IMR-90 (cell line): ENCODE results near the gene CDH15. TPM values are rescaled to one million over a fixed set of nuclear protein-coding genes. Genes with fewer than 3 reads are reported as not detected.

ENCODE experiments used
- ATAC-seq: fragments of 200-7000 bp; cut with Tn5 transposase; 2 replicates; pipeline ENCODE4 v1.9.1; 2020; ENCODE audit warnings: low read depth, mild to moderate bottlenecking, moderate library complexity
- BruUV-seq: library from RNA; stranded (reverse); fragments of 400-500 nt; replicated peaks from 2 replicates; lab custom pipeline; 2021; lab: Mats Ljungman, UMichigan
- CTCF ChIA-PET: fragments of 300-600 bp; formaldehyde crosslinking; extraction: SDS; loops from one replicate; lab custom pipeline; 2021; ENCODE audit warnings: antibody characterized with exemption; lab: Yijun Ruan, JAX
- POLR2A ChIA-PET: fragments of 300-600 bp; sonication (Branson Sonifier 250); formaldehyde crosslinking; loops from one replicate; lab custom pipeline; 2022; ENCODE audit warnings: antibody characterized with exemption; ENCODE audit not compliant: unreplicated experiment; lab: Charles Lee
- DNase-seq: peaks from one replicate; pipeline ENCODE4 v3.0.0; 2013
- H2AFZ ChIP-seq: replicated peaks from 2 replicates; pipeline ENCODE3; 2013; ENCODE audit warnings: low read length, mild to moderate bottlenecking; ENCODE audit not compliant: poor library complexity
- H2AK5ac ChIP-seq: 2 replicates; pipeline ENCODE4 v1.6.1; 2013; ENCODE audit warnings: low read depth, low read length, inconsistent platforms
- H2AK9ac ChIP-seq: replicated peaks from 2 replicates; pipeline ENCODE3; 2013; ENCODE audit warnings: mild to moderate bottlenecking, low read depth, low read length, moderate library complexity; ENCODE audit not compliant: poor library complexity
- H2BK120ac ChIP-seq: 2 replicates; pipeline ENCODE4 v1.6.1; 2013; ENCODE audit warnings: low read depth, low read length, inconsistent platforms
- H2BK15ac ChIP-seq: 3 replicates; pipeline ENCODE4 v1.6.1; 2013; ENCODE audit warnings: low read depth, low read length, inconsistent platforms
- H2BK20ac ChIP-seq: 2 replicates; pipeline ENCODE4 v1.6.1; 2013; ENCODE audit warnings: low read depth, mild to moderate bottlenecking, inconsistent platforms, low read length, moderate library complexity
- H2BK5ac ChIP-seq: 2 replicates; pipeline ENCODE4 v1.6.1; 2013; ENCODE audit warnings: mild to moderate bottlenecking, low read depth, low read length, inconsistent platforms; ENCODE audit not compliant: poor library complexity, severe bottlenecking
- H3K14ac ChIP-seq: replicated peaks from 2 replicates; pipeline ENCODE4 v1.6.1; 2013; ENCODE audit warnings: low read depth, low read length, inconsistent platforms
- H3K18ac ChIP-seq: 2 replicates; pipeline ENCODE4 v1.6.1; 2013; ENCODE audit warnings: low read depth, low read length, control low read depth
- H3K23ac ChIP-seq: 2 replicates; pipeline ENCODE4 v1.6.1; 2013; ENCODE audit warnings: low read depth, low read length, inconsistent platforms
- H3K27ac ChIP-seq: 2 replicates; pipeline ENCODE4 v1.5.1; 2013; ENCODE audit warnings: mild to moderate bottlenecking, control low read depth, low read length; ENCODE audit not compliant: insufficient read depth
- H3K27me3 ChIP-seq: 2 replicates; pipeline ENCODE4 v1.6.1; 2013; ENCODE audit warnings: low read length; ENCODE audit not compliant: control insufficient read depth, insufficient read depth
- H3K36me3 ChIP-seq: 2 replicates; pipeline ENCODE4 v1.6.1; 2013; ENCODE audit warnings: low read length, mixed read lengths; ENCODE audit not compliant: control insufficient read depth, insufficient read depth
- H3K4ac ChIP-seq: 2 replicates; pipeline ENCODE4 v1.6.1; 2013; ENCODE audit warnings: low read depth, low read length, inconsistent platforms
- H3K4me1 ChIP-seq: 2 replicates; pipeline ENCODE4 v1.6.1; 2013; ENCODE audit warnings: low read length, mixed read lengths; ENCODE audit not compliant: control insufficient read depth, insufficient read depth
- H3K4me2 ChIP-seq: 2 replicates; pipeline ENCODE4 v1.6.1; 2013; ENCODE audit warnings: low read depth, mild to moderate bottlenecking, control low read depth, low read length, moderate library complexity
- H3K4me3 ChIP-seq: 2 replicates; pipeline ENCODE4 v1.5.1; 2013; ENCODE audit warnings: low read depth, mild to moderate bottlenecking, control low read depth, low read length, moderate library complexity; ENCODE audit not compliant: insufficient read depth
- H3K56ac ChIP-seq: 2 replicates; pipeline ENCODE4 v1.6.1; 2013; ENCODE audit warnings: low read length, inconsistent platforms; ENCODE audit not compliant: insufficient read depth; ENCODE audit errors: extremely low read depth
- H3K79me1 ChIP-seq, 2 experiments: 2 replicates each; pipeline ENCODE4 v1.6.1; 2013; ENCODE audit warnings: low read length in 2 of 2, inconsistent platforms in 1 of 2, low read depth in 1 of 2
- H3K9ac ChIP-seq: 2 replicates; pipeline ENCODE4 v1.6.1; 2013; ENCODE audit warnings: low read depth, low read length, control low read depth
- H3K9me1 ChIP-seq: 2 replicates; pipeline ENCODE4 v1.6.1; 2013; ENCODE audit warnings: low read length, inconsistent platforms; ENCODE audit not compliant: insufficient read depth
- H3K9me3 ChIP-seq: 2 replicates; pipeline ENCODE4 v1.6.1; 2013; ENCODE audit warnings: low read length; ENCODE audit not compliant: control insufficient read depth, insufficient read depth
- H4K20me1 ChIP-seq: 2 replicates; pipeline ENCODE4 v1.6.1; 2013; ENCODE audit warnings: low read length, inconsistent platforms; ENCODE audit not compliant: insufficient read depth
- H4K5ac ChIP-seq: 2 replicates; pipeline ENCODE4 v1.6.1; 2013; ENCODE audit warnings: mild to moderate bottlenecking, low read depth, low read length, control low read depth
- H4K8ac ChIP-seq, 2 experiments: 2 replicates each; pipeline ENCODE4 v1.6.1; 2013; ENCODE audit warnings: low read depth in 2 of 2, low read length in 2 of 2, control low read depth in 1 of 2, inconsistent platforms in 1 of 2
- H4K91ac ChIP-seq: 2 replicates; pipeline ENCODE4 v1.6.1; 2013; ENCODE audit warnings: low read depth, low read length, inconsistent platforms; ENCODE audit not compliant: insufficient read depth
- BHLHE40 ChIP-seq: fragments of 150-350 bp; IDR thresholded peaks from 2 replicates; pipeline ENCODE4 v1.6.1; 2016; ENCODE audit warnings: mild to moderate bottlenecking, low read depth, low read length
- CEBPB ChIP-seq: IDR thresholded peaks from 2 replicates; pipeline ENCODE4 v1.6.1; 2012; ENCODE audit warnings: low read depth, low read length, improper control_type of control experiment
- CHD1 ChIP-seq: IDR thresholded peaks from 2 replicates; pipeline ENCODE4 v1.6.1; 2012; ENCODE audit warnings: low read depth, low read length, improper control_type of control experiment
- MAFK ChIP-seq: IDR thresholded peaks from 2 replicates; pipeline ENCODE4 v1.6.1; 2012; ENCODE audit warnings: low read depth, low read length, improper control_type of control experiment
- RAD21 ChIP-seq: IDR thresholded peaks from 2 replicates; pipeline ENCODE4 v1.6.1; 2012; ENCODE audit warnings: low read length, improper control_type of control experiment
- RCOR1 ChIP-seq: IDR thresholded peaks from 2 replicates; pipeline ENCODE4 v1.6.1; 2012; ENCODE audit warnings: mild to moderate bottlenecking, low read length, improper control_type of control experiment; ENCODE audit not compliant: insufficient replicate concordance
- RFX5 ChIP-seq: IDR thresholded peaks from 2 replicates; pipeline ENCODE4 v1.8.0; 2012; ENCODE audit warnings: low read depth, mild to moderate bottlenecking, low read length, moderate library complexity
- WGBS, 2 experiments: methylation state at CpG; one replicate each; pipeline versions ENCODE4 v1.1.5 to v1.1.7; 2013; ENCODE audit warnings: missing lambda C conversion rate in 2 of 2; ENCODE audit not compliant: insufficient read length in 1 of 2; ENCODE audit errors: extremely low coverage in 2 of 2; 5-methylcytosine and 5-hydroxymethylcytosine counted together
- dilution Hi-C: fragments of 300-500 bp; cut with HindIII; formaldehyde crosslinking; loops from one replicate; pipeline ENCODE4 v1.14.3; 2018; ENCODE audit warnings: low sequenced_read_pairs; ENCODE audit not compliant: unreplicated experiment
- in situ Hi-C: fragments of 300-500 bp; cut with MboI; formaldehyde crosslinking; loops from 3 replicates; pipeline ENCODE4 v1.14.3; 2019; ENCODE audit warnings: low sequenced_read_pairs, inconsistent platforms, mixed read lengths
- intact Hi-C: fragments of 100-400 bp; cut with micrococcal nuclease; formaldehyde crosslinking; loops from 2 replicates; pipeline ENCODE4 v1.10.0; 2022
- polyA plus RNA-seq, 3 experiments: library from polyadenylated mRNA; depleted of rRNA; stranded (reverse); fragments of >200 nt; gene quantifications; 2 replicates each; pipeline ENCODE4 v1.2.3, GENCODE V29; 2012; ENCODE audit warnings: low replicate concordance in 1 of 3
- total RNA-seq: library from RNA; depleted of rRNA; stranded (reverse); fragments of >200 nt; gene quantifications from 2 replicates; pipeline ENCODE4 v1.2.3, GENCODE V29; 2012
- TF ChIP-seq, protein P1 (sequence below): fragments of 150-350 bp; IDR thresholded peaks from 2 replicates; pipeline ENCODE4 v1.6.1; 2017; ENCODE audit warnings: mild to moderate bottlenecking, antibody characterized with exemption, low read length, low read depth
- TF ChIP-seq, protein P2 (sequence below): fragments of 150-350 bp; IDR thresholded peaks from 2 replicates; pipeline ENCODE4 v1.6.1; 2016; ENCODE audit warnings: low read depth, mild to moderate bottlenecking, low read length, moderate library complexity, borderline replicate concordance
- TF ChIP-seq, protein P3 (sequence below): conservative IDR thresholded peaks from 2 replicates; pipeline ENCODE4 v1.5.1; 2012; ENCODE audit warnings: mild to moderate bottlenecking, low read depth, low read length, improper control_type of control experiment

The CDH15 gene
- total and polyA plus RNA-seq, 2 of the 4 experiments (the other 2 are of a cell fraction): 0.18 to 0.62 TPM

DNA sequence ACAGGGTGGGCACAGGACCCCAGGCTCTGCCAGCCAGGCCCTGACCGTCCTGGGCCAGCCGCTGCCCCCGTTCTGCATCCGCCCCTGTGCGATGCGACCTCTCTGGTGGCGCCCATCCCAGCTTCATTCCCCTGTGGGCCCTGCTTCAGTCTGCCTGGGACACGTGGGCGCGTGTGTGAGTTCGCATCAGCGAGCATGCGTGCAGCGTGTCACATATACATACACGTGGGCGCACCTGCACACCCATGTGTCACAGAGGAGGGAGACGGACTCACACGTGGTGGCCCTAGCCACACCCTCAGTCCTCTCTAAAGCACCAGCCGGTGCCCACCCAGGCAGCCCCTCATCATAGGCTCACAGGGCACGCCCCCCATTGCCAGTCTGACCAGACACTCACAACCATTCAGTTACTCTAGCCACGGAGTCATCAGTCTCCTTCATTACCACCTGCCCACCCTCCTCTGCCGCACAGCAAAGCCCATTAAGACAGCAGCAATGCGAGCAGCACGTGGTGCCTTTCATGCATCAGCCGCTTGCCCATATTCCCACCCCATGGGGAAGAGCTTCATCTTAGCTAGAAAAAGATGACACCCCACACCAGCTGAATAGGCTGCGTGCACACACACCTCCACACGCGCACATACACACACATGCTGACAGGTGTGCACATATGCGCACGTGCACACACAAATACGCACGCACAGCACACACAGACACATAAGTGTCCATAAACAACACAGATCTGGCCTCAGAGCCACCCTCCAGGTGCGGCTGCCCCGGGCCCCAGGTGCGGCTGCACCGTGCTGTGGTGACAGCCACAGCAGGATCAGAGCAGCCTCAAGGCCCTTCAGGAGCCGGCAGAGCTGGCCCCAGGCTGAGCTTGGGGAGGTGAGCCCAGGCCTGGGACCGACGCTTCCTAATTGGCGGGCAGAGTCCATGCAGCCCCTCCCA is 9.5 kb upstream of the CDH15 start (continued):
- no peak for TF ChIP-seq CHD1

DNA sequence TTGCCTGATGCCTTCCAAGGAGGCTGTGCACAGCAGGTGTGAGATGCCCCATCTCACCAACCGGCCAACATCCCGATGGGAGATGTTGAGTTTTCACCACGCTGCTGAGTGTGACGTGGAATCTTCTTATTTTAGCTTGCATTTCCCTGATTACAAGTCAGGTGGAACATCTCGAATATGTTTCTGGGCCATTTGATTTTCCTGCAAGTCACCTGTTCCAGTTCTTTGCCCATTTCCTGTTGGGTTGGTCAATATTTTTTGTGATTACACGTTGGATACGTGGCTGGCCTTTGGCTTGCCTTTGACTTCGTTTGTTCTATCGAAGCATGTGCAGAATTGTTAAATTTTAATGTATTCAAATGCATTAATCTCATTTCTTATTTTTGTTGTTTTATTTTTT is 8.3 kb upstream of the CDH15 start:
- Histone ChIP-seq H4K20me1 (no peaks in the 10 kb centered on the region), H3K14ac (no peak overlapping the region), H3K23ac (no peak overlapping the region), H3K18ac (no peak overlapping the region), H2BK5ac (no peak overlapping the region), H2AFZ (no peak overlapping the region), H4K8ac (no peak overlapping the region), H2BK15ac (no peak overlapping the region), H3K27me3 (peaks cover 6% of the 10 kb centered on the region), H2BK20ac (no peak overlapping the region), H3K4me3 (no peak overlapping the region), H3K4me1 (peaks cover 2% of the 10 kb centered on the region; the same call in 1 of the 2 replicates), H3K9me3 (no peaks in the 10 kb centered on the region), H3K4me2 (no peak overlapping the region), H3K9me1 (no peaks in the 10 kb centered on the region), H2AK5ac (no peak overlapping the region), H2BK120ac (no peak overlapping the region), H3K56ac (no peak overlapping the region), H4K5ac (no peak overlapping the region), H3K9ac (no peak overlapping the region), H3K27ac (no peak overlapping the region), H3K4ac (no peak overlapping the region), H2AK9ac (no peak overlapping the region), H3K79me1 (no peaks in the 10 kb centered on the region), H3K36me3 (no peaks in the 10 kb centered on the region), H4K91ac (no peak overlapping the region)
- in situ Hi-C loops (loop anchor here (10.0 kb wide), 1 partner anchor 418 kb away; no protein-coding TSS in a partner anchor), intact Hi-C loops (no loop called here), dilution Hi-C loops (no loop called here)
- ChIA-PET CTCF (no interaction called here), POLR2A (no interaction called here)
- no TSS peak for BruUV-seq
- no peak for ATAC-seq
- no peak for DNase-seq
- WGBS, 2 experiments: 89% methylated on average over 4 of the region's 9 CpGs; no CpG with 5 or more reads in 1 of the 2 experiments
- TF ChIP-seq RFX5: no peak
- no peak for TF ChIP-seq RCOR1
- TF ChIP-seq, protein P1, sequence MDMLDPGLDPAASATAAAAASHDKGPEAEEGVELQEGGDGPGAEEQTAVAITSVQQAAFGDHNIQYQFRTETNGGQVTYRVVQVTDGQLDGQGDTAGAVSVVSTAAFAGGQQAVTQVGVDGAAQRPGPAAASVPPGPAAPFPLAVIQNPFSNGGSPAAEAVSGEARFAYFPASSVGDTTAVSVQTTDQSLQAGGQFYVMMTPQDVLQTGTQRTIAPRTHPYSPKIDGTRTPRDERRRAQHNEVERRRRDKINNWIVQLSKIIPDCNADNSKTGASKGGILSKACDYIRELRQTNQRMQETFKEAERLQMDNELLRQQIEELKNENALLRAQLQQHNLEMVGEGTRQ: no peak
- no peak for TF ChIP-seq CEBPB
- TF ChIP-seq, protein P2, sequence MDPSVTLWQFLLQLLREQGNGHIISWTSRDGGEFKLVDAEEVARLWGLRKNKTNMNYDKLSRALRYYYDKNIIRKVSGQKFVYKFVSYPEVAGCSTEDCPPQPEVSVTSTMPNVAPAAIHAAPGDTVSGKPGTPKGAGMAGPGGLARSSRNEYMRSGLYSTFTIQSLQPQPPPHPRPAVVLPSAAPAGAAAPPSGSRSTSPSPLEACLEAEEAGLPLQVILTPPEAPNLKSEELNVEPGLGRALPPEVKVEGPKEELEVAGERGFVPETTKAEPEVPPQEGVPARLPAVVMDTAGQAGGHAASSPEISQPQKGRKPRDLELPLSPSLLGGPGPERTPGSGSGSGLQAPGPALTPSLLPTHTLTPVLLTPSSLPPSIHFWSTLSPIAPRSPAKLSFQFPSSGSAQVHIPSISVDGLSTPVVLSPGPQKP: no peak
- TF ChIP-seq BHLHE40: no peak
- no peak for TF ChIP-seq RAD21
- TF ChIP-seq, protein P3, sequence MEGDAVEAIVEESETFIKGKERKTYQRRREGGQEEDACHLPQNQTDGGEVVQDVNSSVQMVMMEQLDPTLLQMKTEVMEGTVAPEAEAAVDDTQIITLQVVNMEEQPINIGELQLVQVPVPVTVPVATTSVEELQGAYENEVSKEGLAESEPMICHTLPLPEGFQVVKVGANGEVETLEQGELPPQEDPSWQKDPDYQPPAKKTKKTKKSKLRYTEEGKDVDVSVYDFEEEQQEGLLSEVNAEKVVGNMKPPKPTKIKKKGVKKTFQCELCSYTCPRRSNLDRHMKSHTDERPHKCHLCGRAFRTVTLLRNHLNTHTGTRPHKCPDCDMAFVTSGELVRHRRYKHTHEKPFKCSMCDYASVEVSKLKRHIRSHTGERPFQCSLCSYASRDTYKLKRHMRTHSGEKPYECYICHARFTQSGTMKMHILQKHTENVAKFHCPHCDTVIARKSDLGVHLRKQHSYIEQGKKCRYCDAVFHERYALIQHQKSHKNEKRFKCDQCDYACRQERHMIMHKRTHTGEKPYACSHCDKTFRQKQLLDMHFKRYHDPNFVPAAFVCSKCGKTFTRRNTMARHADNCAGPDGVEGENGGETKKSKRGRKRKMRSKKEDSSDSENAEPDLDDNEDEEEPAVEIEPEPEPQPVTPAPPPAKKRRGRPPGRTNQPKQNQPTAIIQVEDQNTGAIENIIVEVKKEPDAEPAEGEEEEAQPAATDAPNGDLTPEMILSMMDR: no peak
- TF ChIP-seq MAFK: no peak
